Fibroblast of lung (primary cell): ENCODE data around the gene FILIP1L.

Experiments used
- CTCF ChIP-seq, 2 donors: IDR thresholded peaks in 1 of 2; conservative IDR thresholded peaks in 1 of 2; 1 replicate in 1 of 2; 2 replicates in 1 of 2; pipeline ENCODE4 v1.5.1; 2011 to 2012; ENCODE audit warnings: low read length in 2 of 2, control low read depth in 1 of 2, inconsistent platforms in 1 of 2, low read depth in 1 of 2, mild to moderate bottlenecking in 1 of 2
- EZH2 ChIP-seq: IDR thresholded peaks from 2 replicates; pipeline ENCODE4 v1.5.1; 2012; ENCODE audit warnings: low read length, control low read depth, mild to moderate bottlenecking; ENCODE audit errors: missing control alignments

DNA sequence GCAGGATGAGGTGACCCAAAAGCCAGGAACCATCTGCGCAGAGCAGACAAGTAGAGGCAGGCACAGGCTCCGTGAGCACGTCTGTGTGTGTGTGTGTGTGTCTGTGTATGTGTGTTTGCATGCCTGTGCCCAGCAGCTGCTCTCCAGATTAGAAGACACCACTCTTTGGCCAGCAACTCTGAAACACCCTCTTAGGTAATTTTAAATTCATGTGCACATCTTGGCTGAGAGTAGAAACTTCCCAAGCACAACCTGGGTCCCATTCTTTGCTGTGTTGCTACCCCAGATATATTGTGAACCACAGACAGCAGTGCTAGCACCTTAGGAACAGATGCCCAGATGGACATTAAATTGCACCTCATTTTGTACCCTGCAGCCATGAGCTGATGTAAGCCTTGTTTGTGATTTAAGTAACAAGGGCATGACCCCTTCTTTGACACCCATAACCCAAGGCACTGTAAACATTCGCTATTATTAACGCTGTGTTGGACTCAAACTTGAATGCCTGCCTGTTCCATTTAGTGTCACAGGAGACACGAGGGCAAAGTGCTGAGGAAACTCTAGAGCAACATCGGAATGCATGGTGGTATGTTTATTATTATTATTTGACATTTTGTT lies at the start of gene FILIP1L:
- TF ChIP-seq EZH2 (no peak), CTCF (conservative IDR thresholded peaks at IDR 0.05 in 1 of 2, IDR thresholded peaks at IDR 0.05 in 1 of 2; ENCODE audit: low read depth in 1 of 2, low read length in 2 of 2) (no peak)
